Stimulated activated CD8-positive, alpha-beta memory T cell treated with anti-CD3 and anti-CD28 coated beads, Interleukin-15, amount 100 ng/mL, for 4 hours (primary cell): ENCODE measurements around the gene TTC39B.
"Not testable (repeated sequence)": the region's sequence is repeated elsewhere in the genome, so short reads cannot be mapped to it uniquely, and the experiment has no call there.

ENCODE experiments used
- DNase-seq, 2 donors: peaks; one replicate each; pipeline ENCODE4 v3.0.0-alpha.2; 2020; ENCODE audit warnings: low read depth in 2 of 2

TTC39B gene

GRCh38 chr9:15268317-15268716 is 38.7 kb downstream of the TTC39B start:
- no peak for DNase-seq

GRCh38 chr9:15264918-15265317 is 42.1 kb downstream of the TTC39B start:
- DNase-seq, result no peak

GRCh38 chr9:15262581-15262980 is 44.4 kb downstream of the TTC39B start:
- no peak for DNase-seq

DNA sequence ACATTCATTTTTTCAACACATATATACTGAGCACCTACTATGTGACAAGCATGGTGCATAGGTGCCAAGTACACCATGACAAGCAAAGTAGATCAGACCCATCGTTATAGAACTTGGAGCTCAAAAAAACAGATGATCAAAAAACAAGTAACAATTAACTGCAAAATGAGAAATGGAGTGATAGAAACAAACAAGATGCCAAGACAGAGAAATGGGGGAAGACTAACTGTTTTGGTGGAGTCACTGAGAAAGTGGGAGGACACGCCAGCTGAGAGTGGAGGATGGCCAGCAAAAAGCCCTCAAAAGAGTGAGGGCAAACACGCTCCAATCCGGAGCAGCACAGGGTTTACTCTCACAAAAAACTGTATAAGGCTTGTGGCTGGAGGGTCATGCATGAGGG is 50.6 kb downstream of the TTC39B start:
- DNase-seq, result no peak

DNA sequence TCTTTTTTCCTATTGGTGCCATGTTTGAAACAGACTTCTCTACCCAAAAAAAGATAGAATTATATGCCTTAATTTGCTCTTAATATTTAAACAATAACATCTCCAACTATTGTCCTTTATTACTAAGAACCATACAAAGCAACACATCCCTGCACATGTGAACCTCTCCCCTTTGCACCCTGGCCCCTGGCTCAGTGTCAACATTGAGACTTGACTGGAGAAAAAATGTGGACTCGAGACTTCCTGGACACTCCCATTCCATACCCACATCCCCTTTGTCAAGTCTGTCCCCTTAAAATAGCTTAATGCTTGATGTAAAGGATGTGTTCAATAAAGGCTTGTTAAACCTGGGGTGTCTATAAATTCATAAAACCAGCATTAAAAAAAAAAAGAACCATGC is 53.2 kb downstream of the TTC39B start:
- no peak for DNase-seq

DNA sequence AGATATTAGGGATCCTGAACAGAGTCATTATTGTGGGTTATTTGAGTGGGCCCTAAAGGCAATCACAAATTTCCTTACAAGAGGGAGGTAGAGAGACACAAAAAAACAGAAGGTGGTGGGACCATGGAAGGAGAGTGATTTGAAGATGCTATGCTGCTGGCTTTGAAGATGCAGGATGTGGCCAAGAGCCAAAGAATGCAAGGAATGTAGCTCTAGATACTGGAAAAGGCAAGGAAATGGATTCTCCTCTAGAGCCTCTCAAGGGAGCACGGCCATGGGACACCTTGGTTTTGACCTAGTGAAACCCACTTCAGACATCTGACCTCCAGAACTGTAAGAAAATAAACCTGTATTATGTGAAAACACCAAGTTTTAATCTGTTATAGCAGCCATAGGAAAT is 53.8 kb downstream of the TTC39B start:
- no peak for DNase-seq

DNA sequence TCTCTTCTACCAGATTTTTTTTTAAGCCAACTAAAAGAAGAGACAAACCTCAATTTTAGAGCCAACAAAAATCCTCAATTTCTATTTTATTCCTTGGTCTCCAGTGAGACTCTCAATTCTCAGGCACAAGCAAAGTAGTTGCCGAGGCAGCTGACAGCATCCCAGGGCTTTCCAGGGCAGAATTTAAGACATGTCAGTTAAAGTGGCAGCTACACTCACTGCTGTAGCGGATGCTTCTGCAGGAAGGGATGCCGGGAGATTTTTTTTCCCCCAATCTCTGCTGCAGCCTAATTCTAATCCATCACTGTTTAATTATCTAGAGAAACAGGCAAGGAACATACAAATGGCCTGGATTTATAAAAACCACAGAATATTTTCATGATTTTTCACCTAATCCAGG is 57.0 kb downstream of the TTC39B start:
- DNase-seq, result no peak

GRCh38 chr9:15249042-15249818 is 57.8 kb downstream of the TTC39B start:
- no peak for DNase-seq

- DNase-seq, result no peak
These were observed 58.4 kb downstream of the TTC39B start for GRCh38 chr9:15248621-15249020.

DNA sequence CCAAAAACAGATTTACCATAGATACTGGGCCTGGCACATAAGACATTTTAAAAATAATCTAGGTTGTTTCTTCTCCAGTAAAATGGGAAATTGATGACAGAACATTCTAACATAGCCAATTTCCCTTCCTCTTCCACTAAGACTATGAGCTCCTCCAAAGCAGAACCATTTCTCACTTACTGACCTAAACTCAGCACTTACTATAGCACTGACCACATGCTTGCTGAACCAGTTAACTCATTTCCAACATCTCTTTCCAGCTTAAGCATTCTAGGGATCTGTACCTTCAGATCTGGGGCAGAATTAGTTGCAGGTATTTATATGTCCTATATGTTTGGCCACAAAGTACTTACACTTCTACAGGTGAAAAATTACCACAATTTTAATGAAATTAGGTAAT is 58.9 kb downstream of the TTC39B start:
- no peak for DNase-seq

GRCh38 chr9:15246708-15247107 is 60.3 kb downstream of the TTC39B start:
- DNase-seq, result no peak

DNA sequence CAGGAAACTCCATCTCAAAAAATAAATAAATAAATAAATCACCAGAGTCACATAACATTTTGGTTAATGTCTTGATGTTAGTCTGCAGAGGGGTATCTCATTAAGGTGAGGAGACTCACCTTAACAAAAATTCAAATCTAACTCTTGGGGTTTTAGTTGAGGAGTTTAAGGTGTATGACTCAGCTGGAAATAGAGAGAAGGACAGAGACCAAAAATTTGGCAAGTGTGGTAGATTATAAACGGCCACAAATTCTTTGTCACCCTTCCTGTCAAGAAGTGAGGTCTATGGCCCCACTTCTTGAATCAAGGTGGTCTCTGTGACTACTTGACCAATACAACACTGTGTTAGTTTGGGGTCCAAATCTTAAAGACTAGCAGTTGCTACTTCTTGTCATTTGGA is 60.8 kb downstream of the TTC39B start:
- no peak for DNase-seq

DNA sequence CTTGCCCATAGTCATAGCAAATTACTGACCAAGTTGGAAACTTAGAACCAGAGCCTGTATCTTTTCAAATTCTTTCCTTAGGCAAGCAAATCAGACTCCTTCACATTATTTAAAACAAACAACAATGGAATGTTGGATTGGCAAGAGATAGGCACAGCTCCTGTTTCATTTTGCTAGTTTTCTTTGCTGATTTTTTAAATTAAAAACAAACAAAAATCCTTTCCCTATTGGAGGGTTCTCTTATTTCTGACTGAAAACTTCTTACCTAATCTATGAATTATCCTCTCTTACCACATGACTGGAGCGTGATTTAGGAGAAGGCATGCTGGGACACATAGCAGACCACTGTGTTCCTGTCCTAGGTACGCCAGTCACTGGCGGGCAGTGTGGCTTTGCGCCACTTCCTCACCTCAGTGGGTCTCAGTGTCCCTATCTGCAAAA is 63.0 kb downstream of the TTC39B start:
- DNase-seq, result no peak

- no peak for DNase-seq
These were observed 63.9 kb downstream of the TTC39B start for GRCh38 chr9:15243081-15243480.

DNA sequence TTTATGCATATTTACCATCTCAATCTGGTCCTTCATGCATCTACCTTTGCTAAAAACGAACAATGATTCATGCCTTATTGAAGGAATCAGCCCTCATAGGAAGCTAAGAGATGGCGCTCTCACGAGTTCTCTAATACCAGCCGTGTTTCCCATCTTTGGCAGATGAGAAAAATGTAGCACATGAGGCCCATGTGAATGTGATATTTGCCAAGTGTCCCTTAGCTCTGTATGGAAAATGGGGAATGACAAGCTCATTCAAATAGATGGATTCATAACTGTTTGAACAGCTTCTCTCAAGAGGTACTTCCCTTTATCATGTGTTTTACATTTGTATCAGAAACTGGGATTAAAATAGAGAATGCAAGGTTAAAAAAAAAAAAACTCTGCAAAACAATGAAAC is 66.1 kb downstream of the TTC39B start:
- DNase-seq, result no peak

- no peak for DNase-seq
These were observed 67.2 kb downstream of the TTC39B start for GRCh38 chr9:15239816-15240215.

DNA sequence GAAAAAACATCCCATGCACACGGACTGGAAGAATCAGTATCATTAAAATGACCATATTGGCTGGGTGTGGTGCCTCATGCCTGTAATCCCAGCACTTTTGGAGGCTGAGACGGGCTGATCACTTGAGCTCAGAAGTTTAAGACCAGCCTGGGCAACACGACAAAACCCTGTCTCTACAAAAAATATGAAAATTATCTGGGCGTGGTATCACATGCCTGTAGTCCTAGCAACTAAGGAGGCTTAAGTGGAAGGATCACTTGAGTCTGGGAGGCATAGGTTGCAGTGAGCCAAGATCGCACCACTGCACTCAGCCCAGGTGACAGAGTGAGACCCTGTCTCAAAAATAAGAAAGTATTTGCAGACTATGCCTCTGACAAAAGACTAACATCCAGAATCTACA is 68.4 kb downstream of the TTC39B start:
- no peak for DNase-seq

DNA sequence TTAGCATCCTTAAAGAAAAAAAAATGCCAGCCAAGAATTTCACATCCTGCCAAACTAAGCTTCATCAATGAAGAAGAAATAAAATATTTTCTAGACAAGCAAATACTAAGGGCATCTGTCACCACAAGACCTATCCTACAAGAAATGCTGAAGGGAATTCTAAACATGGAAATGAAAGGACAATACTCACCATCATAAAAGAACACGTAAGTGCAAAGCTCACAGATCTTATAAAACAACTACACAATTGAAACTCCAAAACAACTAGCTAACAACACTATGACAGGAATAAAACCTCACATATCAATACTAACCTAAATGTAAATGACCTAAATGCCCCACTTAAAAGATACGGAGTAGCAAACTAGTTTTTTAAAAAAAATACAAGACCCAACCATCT is 71.4 kb downstream of the TTC39B start:
- no peak for DNase-seq

DNA sequence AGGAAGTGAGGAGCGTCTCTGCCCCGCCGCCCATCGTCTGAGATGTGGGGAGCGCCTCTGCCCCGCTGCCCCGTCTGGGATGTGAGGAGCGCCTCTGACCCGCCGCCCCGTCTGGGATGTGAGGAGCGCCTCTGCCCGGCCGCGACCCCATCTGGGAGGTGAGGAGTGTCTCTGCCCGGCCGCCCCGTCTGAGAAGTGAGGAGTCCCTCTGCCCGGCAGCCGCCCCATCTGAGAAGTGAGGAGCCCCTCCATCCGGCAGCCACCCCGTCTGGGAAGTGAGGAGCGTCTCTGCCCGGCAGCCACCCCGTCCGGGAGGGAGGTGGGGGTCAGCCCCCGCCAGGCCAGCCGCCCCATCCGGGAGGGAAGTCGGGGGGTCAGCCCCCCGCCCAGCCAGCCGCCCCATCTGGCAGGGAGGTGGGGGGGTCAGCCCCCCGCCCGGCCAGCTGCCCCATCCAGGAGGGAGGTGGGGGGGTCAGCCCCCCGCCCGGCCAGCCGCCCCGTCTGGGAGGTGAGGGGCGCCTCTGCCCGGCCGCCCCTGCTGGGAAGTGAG is 73.0 kb downstream of the TTC39B start:
- not testable (repeated sequence) for DNase-seq

- not testable (repeated sequence) for DNase-seq
These were observed 74.2 kb downstream of the TTC39B start for GRCh38 chr9:15232706-15233280.

DNA sequence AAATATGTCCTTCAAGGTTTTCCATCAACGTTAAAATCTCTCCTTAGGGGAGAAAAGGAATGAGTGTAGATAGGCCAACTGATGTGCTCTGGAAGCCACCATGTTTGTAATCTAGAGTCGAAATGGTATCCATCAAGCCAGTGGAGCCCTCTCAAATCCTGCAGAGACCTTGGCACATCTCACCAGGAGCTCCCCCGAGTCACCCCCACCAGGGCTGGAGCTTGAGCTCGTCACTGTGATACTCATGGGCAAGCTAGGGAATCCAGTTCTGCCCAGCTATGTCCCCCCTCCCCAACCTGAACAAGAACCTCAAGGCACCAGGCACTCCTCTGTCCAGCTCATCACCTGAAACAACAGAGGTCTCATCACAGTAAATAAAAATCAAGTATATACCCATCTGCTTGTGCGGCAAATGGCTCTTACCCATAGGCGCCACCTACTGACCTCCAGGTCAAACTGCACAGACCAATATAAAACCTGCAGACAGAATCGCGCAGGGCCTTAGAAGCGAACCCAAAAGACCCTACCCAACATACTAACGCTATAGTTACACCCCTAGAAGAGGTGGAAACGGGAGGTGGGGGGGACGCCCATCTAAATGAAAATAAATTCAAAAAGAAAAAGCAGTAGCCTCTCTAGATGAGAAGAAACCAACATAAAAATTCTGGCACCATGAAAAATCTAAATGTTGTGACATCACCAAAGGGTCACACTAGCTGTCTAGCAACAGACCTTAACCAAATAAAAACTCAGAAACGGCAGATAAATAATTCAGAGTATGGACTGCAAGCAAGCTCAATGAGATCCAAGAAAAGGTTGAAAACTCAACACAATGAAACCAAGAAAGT is 75.0 kb downstream of the TTC39B start:
- DNase-seq, result no peak

DNA sequence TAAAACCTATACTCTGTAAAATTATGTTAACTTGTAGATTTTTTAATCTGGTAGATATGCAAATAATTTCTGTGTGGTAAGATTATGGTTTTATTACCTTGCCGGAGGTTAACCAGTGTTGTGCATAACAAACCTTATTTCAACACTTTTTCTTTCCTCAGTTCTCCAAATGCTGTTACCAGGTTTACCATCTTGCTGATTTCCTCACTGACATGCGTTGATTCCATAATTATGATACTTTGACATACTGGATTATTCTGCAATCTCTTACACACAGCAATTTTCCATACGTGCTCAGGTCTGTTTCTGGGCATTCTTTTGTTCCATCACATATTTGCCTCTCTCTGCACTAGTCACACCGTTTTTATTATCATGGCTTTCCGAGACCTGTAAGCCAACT is 77.6 kb downstream of the TTC39B start:
- no peak for DNase-seq
